AG10803 (cell line): Measurements from ENCODE around the gene SLC24A1.

Experiments
- DNase-seq: peaks from one replicate; pipeline ENCODE4 v3.0.0; 2010; ENCODE audit warnings: low read depth
- H3K4me3 ChIP-seq: 2 replicates; pipeline ENCODE4 v1.5.1; 2011; ENCODE audit warnings: mild to moderate bottlenecking, low read length, control low read depth
- CTCF ChIP-seq: conservative IDR thresholded peaks from 2 replicates; pipeline ENCODE4 v1.5.1; 2011; ENCODE audit warnings: mild to moderate bottlenecking, low read length, control low read depth, inconsistent platforms

SLC24A1 gene

GRCh38 chr15:65641768-65642475 is 20.2 kb downstream of the SLC24A1 start:
- no peak for DNase-seq
- no peak overlapping the region for H3K4me3 ChIP-seq
- no peak for TF ChIP-seq CTCF

GRCh38 chr15:65642594-65642993 is 20.9 kb downstream of the SLC24A1 start:
- no peak for TF ChIP-seq CTCF
- DNase-seq: no peak
- H3K4me3 ChIP-seq: no peak overlapping the region

- no peak for TF ChIP-seq CTCF
- H3K4me3 ChIP-seq: no peak overlapping the region
- DNase-seq: no peak
Measured at GRCh38 chr15:65644282-65644681, 22.5 kb downstream of the SLC24A1 start.

- DNase-seq: no peak
- no peak overlapping the region for H3K4me3 ChIP-seq
- no peak for TF ChIP-seq CTCF
Measured at GRCh38 chr15:65645392-65645791, 23.7 kb downstream of the SLC24A1 start.

- no peak for TF ChIP-seq CTCF
- no peak overlapping the region for H3K4me3 ChIP-seq
- peak; percentile 20 for DNase-seq
Measured at GRCh38 chr15:65646486-65646885, 24.7 kb downstream of the SLC24A1 start.

- TF ChIP-seq CTCF: no peak
Measured at GRCh38 chr15:65650312-65651041, 28.7 kb downstream of the SLC24A1 start.

GRCh38 chr15:65651042-65651322 is 29.2 kb downstream of the SLC24A1 start:
- H3K4me3 ChIP-seq: no peak overlapping the region
- TF ChIP-seq CTCF: no peak
- no peak for DNase-seq

More at GRCh38 chr15:65650312-65651041, 28.7 kb downstream of the SLC24A1 start:
- no peak overlapping the region for H3K4me3 ChIP-seq
- no peak for DNase-seq
